H9 (cell line): ENCODE data around the gene PVALB. TPM values are rescaled to one million over a fixed set of nuclear protein-coding genes. Genes with fewer than 3 reads are reported as not detected.

Source experiments
- DNase-seq: peaks from one replicate; pipeline ENCODE4 v3.0.0-alpha.2; 2017
- H2AFZ ChIP-seq: one replicate; pipeline ENCODE4 v1.6.1; 2013; ENCODE audit warnings: mild to moderate bottlenecking, low read length, control low read depth, moderate library complexity
- H2AK5ac ChIP-seq: 2 replicates; pipeline ENCODE4 v1.6.1; 2013; ENCODE audit warnings: low read length, control low read depth, mixed read lengths; ENCODE audit not compliant: insufficient read length
- H2BK120ac ChIP-seq: one replicate; pipeline ENCODE4 v1.6.1; 2013; ENCODE audit warnings: low read depth, mild to moderate bottlenecking, low read length, control low read depth, inconsistent platforms; ENCODE audit not compliant: poor library complexity, severe bottlenecking
- H2BK12ac ChIP-seq: 2 replicates; pipeline ENCODE4 v1.6.1; 2013; ENCODE audit warnings: low read length, control low read depth, mixed read lengths, low read depth; ENCODE audit not compliant: insufficient read length
- H2BK15ac ChIP-seq: 2 replicates; pipeline ENCODE4 v1.6.1; 2013; ENCODE audit warnings: low read depth, low read length, control low read depth
- H2BK20ac ChIP-seq: one replicate; pipeline ENCODE4 v1.6.1; 2013; ENCODE audit warnings: low read depth, mild to moderate bottlenecking, low read length, control low read depth, inconsistent platforms; ENCODE audit not compliant: poor library complexity, severe bottlenecking
- H2BK5ac ChIP-seq: 2 replicates; pipeline ENCODE4 v1.6.1; 2013; ENCODE audit warnings: low read length, control low read depth, mixed read lengths; ENCODE audit not compliant: insufficient read length
- H3K14ac ChIP-seq: 2 replicates; pipeline ENCODE4 v1.6.1; 2013; ENCODE audit warnings: low read length, control low read depth; ENCODE audit not compliant: insufficient read depth
- H3K18ac ChIP-seq: 2 replicates; pipeline ENCODE4 v1.6.1; 2013; ENCODE audit warnings: low read depth, mild to moderate bottlenecking, mixed read lengths, low read length, control low read depth; ENCODE audit not compliant: insufficient read length
- H3K23ac ChIP-seq: 2 replicates; pipeline ENCODE4 v1.6.1; 2013; ENCODE audit warnings: low read length, control low read depth, mixed read lengths, low read depth; ENCODE audit not compliant: insufficient read length
- H3K23me2 ChIP-seq: 2 replicates; pipeline ENCODE4 v1.6.1; 2013; ENCODE audit warnings: low read depth, mild to moderate bottlenecking, mixed read lengths, low read length, control low read depth; ENCODE audit not compliant: insufficient read length, poor library complexity, severe bottlenecking
- H3K27ac ChIP-seq: 2 replicates; pipeline ENCODE4 v1.5.1; 2013; ENCODE audit warnings: low read length, control low read depth, mixed read lengths, low read depth; ENCODE audit not compliant: insufficient read length
- H3K27me3 ChIP-seq: 2 replicates; pipeline ENCODE4 v1.6.1; 2013; ENCODE audit warnings: low read length, control low read depth, inconsistent platforms; ENCODE audit not compliant: insufficient read depth
- H3K4ac ChIP-seq: 2 replicates; pipeline ENCODE4 v1.6.1; 2013; ENCODE audit warnings: low read depth, mild to moderate bottlenecking, control low read depth, inconsistent platforms, low read length, moderate library complexity
- H3K4me1 ChIP-seq: 2 replicates; pipeline ENCODE4 v1.6.1; 2013; ENCODE audit warnings: low read length, control low read depth, inconsistent platforms; ENCODE audit not compliant: insufficient read depth
- H3K4me2 ChIP-seq: 2 replicates; pipeline ENCODE4 v1.6.1; 2013; ENCODE audit warnings: low read length, control low read depth, mixed read lengths; ENCODE audit not compliant: insufficient read length, insufficient read depth
- H3K56ac ChIP-seq: 2 replicates; pipeline ENCODE4 v1.6.1; 2013; ENCODE audit warnings: low read depth, mild to moderate bottlenecking, mixed read lengths, low read length, control low read depth; ENCODE audit not compliant: insufficient read length
- H3K79me1 ChIP-seq: 2 replicates; pipeline ENCODE4 v1.6.1; 2013; ENCODE audit warnings: low read depth, mild to moderate bottlenecking, moderate library complexity, low read length, control low read depth, inconsistent platforms; ENCODE audit not compliant: insufficient read depth, poor library complexity, severe bottlenecking
- H3K79me2 ChIP-seq: 2 replicates; pipeline ENCODE4 v1.6.1; 2013; ENCODE audit warnings: low read length, control low read depth, inconsistent platforms; ENCODE audit not compliant: insufficient read depth
- H3K9ac ChIP-seq: 2 replicates; pipeline ENCODE4 v1.6.1; 2013; ENCODE audit warnings: low read length, control low read depth, mixed read lengths; ENCODE audit not compliant: insufficient read length; ENCODE audit errors: extremely low read depth
- H3K9me3 ChIP-seq: one replicate; pipeline ENCODE4 v1.6.1; 2013; ENCODE audit warnings: low read depth, low read length, inconsistent platforms; ENCODE audit not compliant: control insufficient read depth
- H3T11ph ChIP-seq: one replicate; pipeline ENCODE4 v1.6.1; 2013; ENCODE audit warnings: mild to moderate bottlenecking, low read length, control low read depth, inconsistent platforms
- H4K20me1 ChIP-seq: one replicate; pipeline ENCODE4 v1.6.1; 2013; ENCODE audit not compliant: control insufficient read depth, insufficient read length, insufficient read depth
- H4K5ac ChIP-seq: 2 replicates; pipeline ENCODE4 v1.6.1; 2013; ENCODE audit warnings: low read depth, mild to moderate bottlenecking, mixed read lengths, low read length, control low read depth; ENCODE audit not compliant: insufficient read length
- H4K8ac ChIP-seq: replicated peaks from 2 replicates; pipeline ENCODE4 v1.6.1; 2013; ENCODE audit warnings: low read length, control low read depth, mixed read lengths, low read depth; ENCODE audit not compliant: insufficient read length
- H4K91ac ChIP-seq: 2 replicates; pipeline ENCODE4 v1.6.1; 2013; ENCODE audit warnings: low read depth, mild to moderate bottlenecking, moderate library complexity, mixed read lengths, low read length, control low read depth; ENCODE audit not compliant: insufficient read length
- H3K27ac Mint-ChIP-seq, 3 experiments: 2 replicates in 2 of 3; 3 replicates in 1 of 3; pipeline ENCODE4 v1.8.0; 2020 to 2021; ENCODE audit warnings: mixed read lengths in 3 of 3, mild to moderate bottlenecking in 1 of 3, moderate library complexity in 1 of 3
- H3K27me3 Mint-ChIP-seq: 2 replicates; pipeline ENCODE4 v1.8.0; 2021; ENCODE audit warnings: low read depth, mild to moderate bottlenecking, moderate library complexity, mixed read lengths
- H3K36me3 Mint-ChIP-seq, 3 experiments: 2 replicates in 2 of 3; 3 replicates in 1 of 3; pipeline ENCODE4 v1.8.0; 2020 to 2021; ENCODE audit warnings: low read depth in 3 of 3, mixed read lengths in 3 of 3; ENCODE audit not compliant: insufficient read depth in 1 of 3
- H3K4me1 Mint-ChIP-seq, 2 experiments: 2 replicates each; pipeline ENCODE4 v1.8.0; 2020; ENCODE audit warnings: mixed read lengths in 2 of 2
- H3K4me3 Mint-ChIP-seq, 2 experiments: 2 replicates in 1 of 2; 3 replicates in 1 of 2; pipeline ENCODE4 v1.8.0; 2020 to 2021; ENCODE audit warnings: mild to moderate bottlenecking in 2 of 2, mixed read lengths in 2 of 2, moderate library complexity in 1 of 2
- H3K9me3 Mint-ChIP-seq, 2 experiments: 2 replicates in 1 of 2; 3 replicates in 1 of 2; pipeline ENCODE4 v1.8.0; 2020; ENCODE audit warnings: mild to moderate bottlenecking in 2 of 2, mixed read lengths in 2 of 2, moderate library complexity in 1 of 2
- CTCF ChIP-seq: fragments of 200-600 bp; sonication (generic); conservative IDR thresholded peaks from 3 replicates; pipeline ENCODE4 v1.8.0; 2021; ENCODE audit warnings: antibody characterized with exemption, mild to moderate bottlenecking
- WGBS: extraction: QIAGEN DNeasy Blood & Tissue Kit; methylation state at CpG from one replicate; pipeline ENCODE4 v1.1.7; 2013; ENCODE audit warnings: missing lambda C conversion rate, low lambda C conversion rate, mixed read lengths; ENCODE audit not compliant: insufficient read length; ENCODE audit errors: extremely low coverage; 5-methylcytosine and 5-hydroxymethylcytosine counted together
- total RNA-seq: library from RNA; stranded (reverse); gene quantifications from 2 replicates; pipeline ENCODE4 v1.2.1, GENCODE V29; 2021

Gene PVALB
- total RNA-seq, 1 experiment from 2014 or later = 2.7 TPM

GRCh38 chr22:36764641-36765040, 52.2 kb downstream of the PVALB start:
- H3K23me2 ChIP-seq = no peaks in the 10 kb centered on the region
- DNase-seq = peak; percentile 5
- H4K8ac ChIP-seq = no peak overlapping the region
- H3K79me2 ChIP-seq = no peaks in the 10 kb centered on the region
- no peak for TF ChIP-seq CTCF
- H3K27me3 ChIP-seq = no peaks in the 10 kb centered on the region
- Mint-ChIP-seq H3K27me3 (no peaks in the 10 kb centered on the region), H3K4me3 (no peak overlapping the region), H3K4me1 (peaks cover 3 to 11% of the 10 kb centered on the region in 2 experiments; a peak in 3 of 4 replicates), H3K9me3 (no peaks in the 10 kb centered on the region), H3K27ac (no peak overlapping the region), H3K36me3 (peaks cover 9 to 46% (median 34%) of the 10 kb centered on the region in 3 experiments; a peak in 6 of 7 replicates)
- H3K4me2 ChIP-seq = no peak overlapping the region
- no peak overlapping the region for H3K14ac ChIP-seq
- no peaks in the 10 kb centered on the region for H3K4me1 ChIP-seq
- no peak overlapping the region for H2BK20ac ChIP-seq
- H2BK12ac ChIP-seq = no peak overlapping the region
- H3K18ac ChIP-seq = no peak overlapping the region
- WGBS = no CpG with 5 or more reads among the region's 6 CpGs
- no peaks in the 10 kb centered on the region for H4K20me1 ChIP-seq
- H3K9me3 ChIP-seq = no peaks in the 10 kb centered on the region
- H2BK5ac ChIP-seq = no peak overlapping the region
- H3K79me1 ChIP-seq = no peaks in the 10 kb centered on the region
- H3K4ac ChIP-seq = no peak overlapping the region
- no peak overlapping the region for H2AFZ ChIP-seq
- no peak overlapping the region for H2BK120ac ChIP-seq
- no peak overlapping the region for H3K56ac ChIP-seq
- H4K5ac ChIP-seq = no peak overlapping the region
- no peak overlapping the region for H3K23ac ChIP-seq
- no peak overlapping the region for H3K9ac ChIP-seq
- H4K91ac ChIP-seq = no peak overlapping the region
- no peak overlapping the region for H3T11ph ChIP-seq
- no peak overlapping the region for H2BK15ac ChIP-seq
- H3K27ac ChIP-seq = no peak overlapping the region
- no peak overlapping the region for H2AK5ac ChIP-seq
